Sigmoid colon (tissue), 7 donors: ENCODE results near the gene FGF11. TPM values are rescaled to one million over a fixed set of nuclear protein-coding genes. Genes with fewer than 3 reads are reported as not detected.
"Not testable (repeated sequence)": the region's sequence is repeated elsewhere in the genome, so short reads cannot be mapped to it uniquely, and the experiment has no call there.

Experiments used
- DNase-seq: peaks from one replicate; pipeline ENCODE4 v3.0.0-alpha.2; 2019
- H3K27ac ChIP-seq, 4 donors: fragments of 200-600 bp; sonication (generic); one replicate each; pipeline ENCODE4 v1.5.1; 2016 to 2019; ENCODE audit warnings: mild to moderate bottlenecking in 1 of 4
- H3K27me3 ChIP-seq, 3 donors: fragments of 200-600 bp; sonication (generic); one replicate each; pipeline ENCODE4 v1.5.1; 2019; ENCODE audit warnings: mild to moderate bottlenecking in 1 of 3
- H3K36me3 ChIP-seq, 4 donors: fragments of 200-600 bp; sonication (generic); one replicate each; pipeline ENCODE4 v1.5.1; 2016 to 2019
- H3K4me1 ChIP-seq, 4 donors: fragments of 200-600 bp; sonication (generic); one replicate each; pipeline ENCODE4 v1.5.1; 2017 to 2019
- H3K4me3 ChIP-seq, 4 donors: fragments of 200-600 bp; sonication (generic); one replicate each; pipeline ENCODE4 v1.5.1; 2017 to 2019; ENCODE audit warnings: mild to moderate bottlenecking in 2 of 4, moderate library complexity in 1 of 4
- H3K9me3 ChIP-seq, 4 donors: fragments of 200-600 bp in 3 of 4; sonication (generic) in 3 of 4; one replicate each; pipeline versions ENCODE4 v1.5.1 to v1.6.1; 2013 to 2019
- CTCF ChIP-seq, 4 experiments: fragments of 450-650 bp in 3 of 4; fragments of 200-600 bp in 1 of 4; IDR thresholded peaks; one replicate each; pipeline ENCODE4 v1.5.1; 2016 to 2019; ENCODE audit warnings: antibody characterized with exemption in 4 of 4, mild to moderate bottlenecking in 3 of 4, moderate library complexity in 2 of 4
- EP300 ChIP-seq, 4 donors: sonication (generic); formaldehyde crosslinking; IDR thresholded peaks; one replicate each; pipeline ENCODE4 v1.6.1; 2017; ENCODE audit warnings: antibody characterized with exemption in 4 of 4
- POLR2A ChIP-seq, 2 donors: fragments of 450-650 bp; IDR thresholded peaks; one replicate each; pipeline ENCODE4 v1.6.1; 2016; ENCODE audit warnings: antibody characterized with exemption in 2 of 2, mild to moderate bottlenecking in 2 of 2, moderate library complexity in 2 of 2
- POLR2AphosphoS5 ChIP-seq, 4 donors: sonication (generic); formaldehyde crosslinking; IDR thresholded peaks; one replicate each; pipeline ENCODE4 v1.6.1; 2017; ENCODE audit warnings: antibody characterized with exemption in 4 of 4
- WGBS, 2 donors: extraction: QIAGEN DNeasy Blood & Tissue Kit; methylation state at CpG; one replicate each; pipeline ENCODE4 v1.1.7; 2013; 5-methylcytosine and 5-hydroxymethylcytosine counted together
- intact Hi-C: fragments of 100-400 bp; cut with DNase I; formaldehyde crosslinking; loops from one replicate; pipeline ENCODE4 v1.15.1; 2023
- polyA plus RNA-seq, 3 donors: library from polyadenylated mRNA; stranded (reverse); fragments of 200-250 nt; gene quantifications; one replicate each; pipeline ENCODE4 v1.2.3, GENCODE V29; 2013
- total RNA-seq, 4 donors: library from RNA; depleted of rRNA; stranded (reverse); fragments of >200 nt; gene quantifications; one replicate each; pipeline ENCODE4 v1.1.0, GENCODE V29; 2016
- donor health status: healthy with polysubstance abuse.
- donor health status: Bipolar disorder and iron deficiency.
- donor health status: healthy.

The FGF11 gene
- total and polyA plus RNA-seq, 7 donors: 0.36 to 2.8 (median 0.69) TPM; not detected in 4

- WGBS, 2 donors: 70 to 74% methylated on average over 6 of the region's 6 CpGs
- intact Hi-C loops: loop anchor here (2.0 to 10.0 kb wide), 3 partner anchors 90 to 352 kb away; partner anchors contain the start of genes EIF5A and KDM6B
- not testable (repeated sequence) for H3K36me3 ChIP-seq, H3K27me3 ChIP-seq, H3K9me3 ChIP-seq
- DNase-seq: peak; percentile 76
- peak overlapping the region; percentile 94 to 100 (median 97) for H3K27ac ChIP-seq
- H3K4me3 ChIP-seq: peak overlapping the region in 3 of 4 donors; percentile 63 to 72 (median 64)
- H3K4me1 ChIP-seq: peaks cover 0 to 68% (median 58%) of the 10 kb centered on the region in 4 donors
These were observed 43.4 kb downstream of the FGF11 start for GRCh38 chr17:7482742-7483088.

GRCh38 chr17:7483255-7484066 lies 44.1 kb downstream of the FGF11 start:
- Histone ChIP-seq H3K4me3 (peak overlapping the region; percentile 63 to 72 (median 64)), H3K4me1 (peaks cover 0 to 66% (median 56%) of the 10 kb centered on the region in 4 donors), H3K36me3 (no peaks in the 10 kb centered on the region), H3K9me3 (no peaks in the 10 kb centered on the region), H3K27me3 (no peaks in the 10 kb centered on the region), H3K27ac (peak overlapping the region; percentile 94 to 100 (median 97))
- 0 to 1% methylated on average over 38 of the region's 38 CpGs for WGBS, 2 donors
- peak; percentile 99 for DNase-seq
- intact Hi-C loops: loop anchor here (1.0 to 10.0 kb wide), 6 partner anchors 78 to 351 kb away; partner anchors contain the start of genes EIF5A, KDM6B and SENP3
- TF ChIP-seq EP300 (IDR thresholded peaks at IDR 0.05): peak in 2 of 4 donors; percentile 83 to 86
- TF ChIP-seq POLR2AphosphoS5 (IDR thresholded peaks at IDR 0.05): peak; percentile 58 to 82 (median 80)
- peak; percentile 54 to 70 for TF ChIP-seq POLR2A (IDR thresholded peaks at IDR 0.05)
- no peak for TF ChIP-seq CTCF (IDR thresholded peaks at IDR 0.05)

- H3K36me3 ChIP-seq: no peaks in the 10 kb centered on the region
- intact Hi-C loops: loop anchor here (1.0 to 10.0 kb wide), 5 partner anchors 77 to 351 kb away; partner anchors contain the start of genes EIF5A, KDM6B and SENP3
- peak within 1 kb of the TSS; percentile 63 to 72 (median 64) for H3K4me3 ChIP-seq
- no peaks in the 10 kb centered on the region for H3K9me3 ChIP-seq
- H3K4me1 ChIP-seq: peaks cover 0 to 74% (median 61%) of the 10 kb centered on the region in 4 donors
- TF ChIP-seq CTCF (IDR thresholded peaks at IDR 0.05) (no peak), POLR2A (IDR thresholded peaks at IDR 0.05) (peak; percentile 100), EP300 (IDR thresholded peaks at IDR 0.05) (peak in 2 of 4 donors; percentile 29 to 70), POLR2AphosphoS5 (IDR thresholded peaks at IDR 0.05) (peak; percentile 100)
- no peaks in the 10 kb centered on the region for H3K27me3 ChIP-seq
- peak; percentile 100 for DNase-seq
- peak within 1 kb of the TSS; percentile 94 to 100 (median 97) for H3K27ac ChIP-seq
- WGBS, 2 donors: 0 to 1% methylated on average over 64 of the region's 64 CpGs
These were observed 45.0 kb downstream of the FGF11 start, which contains the start of gene POLR2A for GRCh38 chr17:7484067-7484918. Gene POLR2A, plus strand, starts transcription at chr17:7484366.

GRCh38 chr17:7484919-7485377 lies 45.6 kb downstream of the FGF11 start:
- WGBS, 2 donors: 0% methylated on average over 19 of the region's 19 CpGs
- intact Hi-C loops: loop anchor here (1.0 to 10.0 kb wide), 5 partner anchors 76 to 350 kb away; partner anchors contain the start of genes EIF5A, KDM6B and SENP3
- peak overlapping the region; percentile 35 to 72 (median 64) for H3K4me3 ChIP-seq
- no peaks in the 10 kb centered on the region for H3K9me3 ChIP-seq
- H3K27ac ChIP-seq: peak overlapping the region; percentile 94 to 100 (median 97)
- no peak for TF ChIP-seq POLR2AphosphoS5 (IDR thresholded peaks at IDR 0.05)
- no peak for TF ChIP-seq POLR2A (IDR thresholded peaks at IDR 0.05)
- no peak for TF ChIP-seq EP300 (IDR thresholded peaks at IDR 0.05)
- no peak for TF ChIP-seq CTCF (IDR thresholded peaks at IDR 0.05)
- H3K4me1 ChIP-seq: peaks cover 0 to 71% (median 59%) of the 10 kb centered on the region in 4 donors
- no peak for DNase-seq
- no peaks in the 10 kb centered on the region for H3K27me3 ChIP-seq
- H3K36me3 ChIP-seq: no peaks in the 10 kb centered on the region
